T-helper 2 cell treated with Interferon-gamma antibody and Interleukin-4, amounts not matched to agents 5 μg/mL and 100 μg/mL, for 36 hours (primary cell): Measurements from ENCODE around the gene ZMYND15.
A peak's percentile ranks its signal among the peaks of the same experiment; 100 is the strongest.

Experiments
- DNase-seq: peaks from one replicate; pipeline ENCODE4 v3.0.0; 2021; ENCODE audit warnings: low spot score
- H3K27ac Mint-ChIP-seq: one replicate; pipeline ENCODE4 v1.8.0; 2021; ENCODE audit warnings: mild to moderate bottlenecking, mixed read lengths
- H3K27me3 Mint-ChIP-seq: one replicate; pipeline ENCODE4 v1.8.0; 2021; ENCODE audit warnings: low read depth, mixed read lengths
- H3K36me3 Mint-ChIP-seq: one replicate; pipeline ENCODE4 v1.8.0; 2021; ENCODE audit warnings: low read depth, mixed read lengths
- H3K4me1 Mint-ChIP-seq: one replicate; pipeline ENCODE4 v1.8.0; 2021; ENCODE audit warnings: low read depth, mixed read lengths
- H3K4me3 Mint-ChIP-seq: one replicate; pipeline ENCODE4 v1.8.0; 2022; ENCODE audit warnings: mild to moderate bottlenecking, moderate library complexity, mixed read lengths
- H3K9me3 Mint-ChIP-seq: one replicate; pipeline ENCODE4 v1.8.0; 2021; ENCODE audit warnings: mixed read lengths

The ZMYND15 gene

DNA sequence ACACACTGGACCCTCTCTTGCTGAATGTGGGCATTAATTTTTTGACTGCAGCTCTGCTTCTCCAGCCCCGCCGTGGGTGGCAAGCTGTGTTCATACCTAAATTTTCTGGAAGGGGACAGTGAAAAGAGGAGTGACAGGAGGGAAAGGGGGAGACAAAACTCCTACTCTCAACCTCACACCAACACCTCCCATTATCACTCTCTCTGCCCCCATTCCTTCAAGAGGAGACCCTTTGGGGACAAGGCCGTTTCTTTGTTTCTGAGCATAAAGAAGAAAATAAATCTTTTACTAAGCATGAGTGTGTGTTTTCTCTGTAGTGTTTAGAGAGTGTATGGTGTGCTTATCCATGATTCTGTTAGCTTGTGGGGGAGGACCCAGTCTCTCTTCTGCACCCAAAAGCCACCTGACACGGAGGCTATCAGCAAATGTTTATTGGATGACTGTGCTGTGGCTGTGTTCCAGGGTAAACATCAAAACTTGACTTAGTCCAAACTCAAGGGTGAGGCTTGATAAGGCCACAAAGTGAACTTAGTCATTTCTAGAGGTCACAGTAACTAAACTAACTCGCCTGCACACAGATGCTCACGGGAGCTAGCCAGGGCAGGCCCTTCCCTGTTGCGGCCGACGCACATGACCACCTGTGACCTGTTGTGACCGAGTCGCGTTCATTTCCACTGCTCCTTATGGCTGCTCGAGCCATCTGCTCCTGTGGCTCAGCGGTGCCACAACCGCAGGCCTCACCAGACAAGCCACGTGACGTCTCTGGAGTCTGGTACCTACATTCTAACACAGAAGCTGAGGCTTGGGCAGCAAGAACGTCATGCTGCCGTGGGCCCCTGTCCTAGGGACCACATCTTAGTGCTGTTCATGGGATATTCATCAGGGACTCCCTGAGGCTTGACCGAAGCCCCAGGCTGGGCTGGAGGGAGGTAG is 18.2 kb upstream of the ZMYND15 start:
- no peak for DNase-seq
- H3K36me3 Mint-ChIP-seq, result peaks cover 49% of the 10 kb centered on the region
- H3K27me3 Mint-ChIP-seq, result no peaks in the 10 kb centered on the region
- no peaks in the 10 kb centered on the region for H3K9me3 Mint-ChIP-seq
- H3K4me3 Mint-ChIP-seq, result no peak overlapping the region
- H3K27ac Mint-ChIP-seq, result no peak overlapping the region
- peaks cover 10% of the 10 kb centered on the region for H3K4me1 Mint-ChIP-seq

DNA sequence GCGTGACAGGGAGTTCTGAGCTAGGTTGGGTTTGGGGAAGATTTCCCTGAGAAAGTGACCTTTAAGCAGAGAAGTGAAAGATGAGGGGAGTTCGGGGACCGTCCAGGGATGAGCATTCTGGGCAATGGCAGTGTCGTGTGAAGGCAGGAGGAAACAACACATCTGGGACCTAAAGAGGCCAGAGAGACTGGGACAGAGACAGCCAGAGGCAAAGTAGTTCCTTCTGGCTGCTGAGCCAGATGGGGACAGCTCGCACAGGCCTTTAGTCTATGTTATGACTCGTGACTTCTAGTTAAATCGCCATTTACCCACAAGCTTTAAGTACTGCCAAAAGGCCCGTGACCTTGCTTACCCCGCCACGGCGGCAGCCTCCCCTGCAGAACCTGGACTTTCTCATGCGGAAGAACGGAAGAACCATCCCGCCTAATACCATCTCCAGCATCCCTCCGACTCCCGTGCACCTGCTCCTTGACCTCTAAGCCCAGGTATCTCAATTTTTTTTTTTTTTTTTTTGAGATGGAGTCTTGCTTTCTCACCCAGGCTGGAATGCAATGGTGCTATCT is 16.9 kb upstream of the ZMYND15 start:
- no peak overlapping the region for H3K27ac Mint-ChIP-seq
- H3K36me3 Mint-ChIP-seq, result peaks cover 38% of the 10 kb centered on the region
- H3K27me3 Mint-ChIP-seq, result no peaks in the 10 kb centered on the region
- no peak for DNase-seq
- H3K9me3 Mint-ChIP-seq, result no peaks in the 10 kb centered on the region
- H3K4me1 Mint-ChIP-seq, result peaks cover 7% of the 10 kb centered on the region
- H3K4me3 Mint-ChIP-seq, result no peak overlapping the region

DNA sequence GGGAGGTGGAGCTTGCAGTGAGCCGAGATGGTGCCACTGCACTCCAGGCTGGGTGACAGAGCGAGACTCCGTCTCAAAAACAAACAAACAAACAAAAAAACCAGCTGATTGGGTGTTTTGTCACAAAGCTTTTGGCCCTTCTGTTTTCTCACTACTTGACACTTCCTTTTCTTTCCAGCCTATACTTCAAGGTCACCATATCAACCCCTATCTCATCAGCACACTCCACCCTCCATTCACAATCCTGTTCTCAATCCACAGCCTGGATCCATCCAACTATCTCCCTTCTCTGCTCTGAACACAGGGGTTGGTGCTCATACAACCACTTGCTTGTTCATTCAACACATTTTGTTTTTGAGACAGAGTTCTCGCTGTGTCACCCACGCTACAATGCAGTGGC is 15.0 kb upstream of the ZMYND15 start:
- H3K27ac Mint-ChIP-seq, result peak overlapping the region; percentile 33
- no peak for DNase-seq
- H3K36me3 Mint-ChIP-seq, result peaks cover 21% of the 10 kb centered on the region
- no peaks in the 10 kb centered on the region for H3K9me3 Mint-ChIP-seq
- no peak overlapping the region for H3K4me3 Mint-ChIP-seq
- no peaks in the 10 kb centered on the region for H3K27me3 Mint-ChIP-seq
- peaks cover 13% of the 10 kb centered on the region for H3K4me1 Mint-ChIP-seq

DNA sequence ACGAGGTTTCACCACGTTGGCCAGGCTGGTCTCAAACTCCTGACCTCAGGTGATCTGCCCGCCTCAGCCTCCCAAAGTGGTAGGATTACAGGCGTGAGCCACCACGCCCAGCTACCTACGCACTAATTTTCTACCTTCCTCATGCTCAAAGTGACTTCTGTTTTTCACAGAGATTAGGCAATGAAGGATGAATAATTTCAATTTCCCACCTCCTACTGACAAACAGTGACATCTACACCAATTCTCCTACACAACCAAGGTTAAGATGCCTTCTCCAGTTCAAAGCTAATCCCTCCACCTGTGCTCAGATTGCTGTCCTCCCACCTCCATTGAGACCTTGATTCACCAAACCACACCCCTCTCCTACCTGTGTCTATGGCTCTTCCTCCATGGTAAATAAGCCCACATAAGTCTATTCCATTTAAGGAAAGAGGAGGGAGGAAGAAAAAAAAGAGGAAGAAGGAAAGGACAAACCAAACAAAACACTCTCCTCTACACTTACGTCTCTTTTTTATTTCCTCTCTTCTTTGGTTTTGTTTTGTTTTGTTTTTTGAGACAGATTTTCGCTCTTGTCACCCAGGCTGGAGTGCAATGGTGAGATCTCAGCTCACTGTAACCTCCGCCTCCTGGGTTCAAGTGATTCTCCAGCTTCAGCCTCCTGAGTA is 13.9 kb upstream of the ZMYND15 start:
- no peaks in the 10 kb centered on the region for H3K27me3 Mint-ChIP-seq
- H3K9me3 Mint-ChIP-seq, result no peaks in the 10 kb centered on the region
- no peak overlapping the region for H3K4me3 Mint-ChIP-seq
- H3K27ac Mint-ChIP-seq, result peak overlapping the region; percentile 58
- no peak for DNase-seq
- H3K4me1 Mint-ChIP-seq, result peaks cover 18% of the 10 kb centered on the region
- H3K36me3 Mint-ChIP-seq, result peaks cover 12% of the 10 kb centered on the region

DNA sequence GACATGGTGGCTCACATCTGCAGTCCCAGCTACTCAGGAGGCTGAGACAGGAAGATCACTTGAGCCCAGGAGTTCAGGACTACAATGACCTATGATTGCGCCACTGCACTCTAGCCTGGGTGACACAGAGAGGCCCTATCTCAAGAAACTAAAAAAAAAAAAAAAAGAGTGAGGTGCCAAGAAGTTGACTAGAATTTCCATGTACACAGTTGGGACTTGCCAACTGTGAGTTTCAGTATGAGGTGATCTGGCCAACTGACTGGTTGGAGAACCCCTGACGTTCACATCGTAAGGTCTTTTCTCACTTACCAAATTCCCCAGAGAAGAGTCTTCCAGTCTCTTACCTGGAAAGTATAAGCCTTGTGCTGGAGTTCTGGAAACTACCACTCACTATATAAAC is 11.5 kb upstream of the ZMYND15 start:
- Mint-ChIP-seq H3K9me3 (no peaks in the 10 kb centered on the region), H3K4me1 (peaks cover 30% of the 10 kb centered on the region), H3K27ac (peak overlapping the region; percentile 85), H3K36me3 (no peaks in the 10 kb centered on the region), H3K27me3 (no peaks in the 10 kb centered on the region), H3K4me3 (peak overlapping the region; percentile 53)
- peak; percentile 50 for DNase-seq

DNA sequence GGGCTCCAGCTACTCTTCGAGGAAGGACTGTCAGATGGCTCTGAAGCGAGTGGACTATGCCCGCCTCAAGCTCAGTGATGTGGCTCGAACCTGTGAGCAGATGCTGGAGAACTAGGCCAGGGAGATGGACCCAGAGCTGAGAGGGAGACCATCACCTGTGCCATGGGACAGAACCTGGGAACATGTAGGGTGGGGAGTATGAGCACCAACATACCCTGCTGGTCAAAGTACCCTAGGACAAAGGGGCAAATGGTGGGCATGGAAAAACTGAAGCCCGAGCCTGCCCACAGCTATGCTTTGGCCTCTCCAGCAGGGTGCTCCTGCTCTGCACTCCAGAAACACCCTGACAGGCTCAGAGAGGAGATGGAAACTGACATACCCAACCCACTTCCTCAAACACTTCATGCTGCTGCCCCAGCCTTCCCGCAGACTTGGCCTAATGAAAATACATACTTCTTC is 6.5 kb upstream of the ZMYND15 start:
- Mint-ChIP-seq H3K27ac (no peak overlapping the region), H3K4me3 (peak overlapping the region; percentile 63), H3K9me3 (no peaks in the 10 kb centered on the region), H3K27me3 (peaks cover 7% of the 10 kb centered on the region), H3K4me1 (peaks cover 28% of the 10 kb centered on the region), H3K36me3 (peaks cover 3% of the 10 kb centered on the region)
- no peak for DNase-seq

DNA sequence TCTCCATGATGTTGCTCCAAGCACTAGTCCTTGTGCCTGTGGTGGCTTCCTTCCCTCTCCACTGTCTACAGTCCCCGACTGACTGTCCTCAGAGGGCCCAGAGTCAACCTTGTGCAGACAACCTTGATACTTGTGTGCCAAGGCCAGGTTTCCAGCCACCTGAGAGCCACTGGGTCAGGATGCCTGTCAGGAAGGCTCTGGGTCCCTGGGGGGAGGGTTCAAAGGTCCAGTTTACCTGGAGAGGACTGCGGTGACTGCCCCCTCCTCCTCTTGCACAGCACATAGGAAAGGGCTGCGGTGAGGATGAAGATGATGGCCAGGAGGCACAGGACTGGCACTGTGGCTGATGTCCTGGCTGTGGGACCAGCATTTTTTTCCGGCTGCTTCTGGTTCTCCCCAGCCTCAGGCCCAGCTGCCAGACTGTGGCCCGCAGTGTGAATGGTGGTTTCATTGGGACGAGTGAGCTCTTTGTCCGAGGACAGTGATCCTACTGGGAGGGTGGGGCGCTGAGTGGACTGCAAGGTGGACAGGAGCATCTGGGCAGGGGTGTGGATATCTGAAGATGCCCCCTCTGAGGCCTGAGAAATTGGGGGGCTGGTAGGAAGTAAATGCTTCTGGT is 4.7 kb upstream of the ZMYND15 start:
- Mint-ChIP-seq H3K9me3 (no peaks in the 10 kb centered on the region), H3K36me3 (peaks cover 3% of the 10 kb centered on the region), H3K27ac (no peak overlapping the region), H3K27me3 (peaks cover 17% of the 10 kb centered on the region), H3K4me1 (peaks cover 32% of the 10 kb centered on the region), H3K4me3 (no peak overlapping the region)
- DNase-seq, result no peak

DNA sequence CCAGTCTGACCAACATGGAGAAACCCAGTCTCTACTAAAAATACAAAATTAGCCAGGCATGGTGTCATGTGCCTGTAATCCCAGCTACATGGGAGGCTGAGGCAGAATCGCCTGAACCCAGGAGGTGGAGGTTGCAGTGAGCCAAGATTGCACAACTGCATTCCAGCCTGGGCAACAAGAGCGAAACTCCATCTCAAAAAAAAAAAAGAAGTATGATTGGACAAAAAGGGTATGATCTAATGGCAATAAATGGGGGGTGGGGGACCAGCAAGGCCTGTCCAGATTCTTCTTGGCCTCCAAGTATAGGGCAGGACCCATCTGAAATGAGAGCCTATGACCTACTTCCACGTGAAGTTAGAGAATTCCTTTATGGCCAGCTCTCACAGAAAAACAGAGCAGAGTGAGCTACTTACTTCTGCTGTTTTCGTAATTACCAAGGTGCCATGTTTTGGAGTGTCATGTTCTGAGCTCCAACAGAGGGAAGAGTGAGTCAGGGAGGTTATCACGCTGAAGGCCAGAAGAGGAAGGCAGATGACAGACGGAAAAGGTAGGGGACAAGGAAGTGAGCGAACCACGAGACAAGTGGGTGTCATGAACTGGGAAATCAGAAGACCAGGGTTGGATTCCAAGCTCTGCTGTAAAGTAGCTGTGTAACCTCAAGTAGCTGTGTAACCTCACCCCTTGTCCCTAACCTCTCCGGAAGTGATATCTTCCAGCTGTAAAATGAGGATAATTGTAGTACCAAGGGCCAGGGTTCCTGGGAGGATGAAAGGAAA is 3.6 kb upstream of the ZMYND15 start:
- no peaks in the 10 kb centered on the region for H3K9me3 Mint-ChIP-seq
- no peak overlapping the region for H3K27ac Mint-ChIP-seq
- DNase-seq, result no peak
- H3K4me3 Mint-ChIP-seq, result no peak overlapping the region
- H3K36me3 Mint-ChIP-seq, result peaks cover 3% of the 10 kb centered on the region
- peaks cover 32% of the 10 kb centered on the region for H3K4me1 Mint-ChIP-seq
- H3K27me3 Mint-ChIP-seq, result peaks cover 26% of the 10 kb centered on the region

DNA sequence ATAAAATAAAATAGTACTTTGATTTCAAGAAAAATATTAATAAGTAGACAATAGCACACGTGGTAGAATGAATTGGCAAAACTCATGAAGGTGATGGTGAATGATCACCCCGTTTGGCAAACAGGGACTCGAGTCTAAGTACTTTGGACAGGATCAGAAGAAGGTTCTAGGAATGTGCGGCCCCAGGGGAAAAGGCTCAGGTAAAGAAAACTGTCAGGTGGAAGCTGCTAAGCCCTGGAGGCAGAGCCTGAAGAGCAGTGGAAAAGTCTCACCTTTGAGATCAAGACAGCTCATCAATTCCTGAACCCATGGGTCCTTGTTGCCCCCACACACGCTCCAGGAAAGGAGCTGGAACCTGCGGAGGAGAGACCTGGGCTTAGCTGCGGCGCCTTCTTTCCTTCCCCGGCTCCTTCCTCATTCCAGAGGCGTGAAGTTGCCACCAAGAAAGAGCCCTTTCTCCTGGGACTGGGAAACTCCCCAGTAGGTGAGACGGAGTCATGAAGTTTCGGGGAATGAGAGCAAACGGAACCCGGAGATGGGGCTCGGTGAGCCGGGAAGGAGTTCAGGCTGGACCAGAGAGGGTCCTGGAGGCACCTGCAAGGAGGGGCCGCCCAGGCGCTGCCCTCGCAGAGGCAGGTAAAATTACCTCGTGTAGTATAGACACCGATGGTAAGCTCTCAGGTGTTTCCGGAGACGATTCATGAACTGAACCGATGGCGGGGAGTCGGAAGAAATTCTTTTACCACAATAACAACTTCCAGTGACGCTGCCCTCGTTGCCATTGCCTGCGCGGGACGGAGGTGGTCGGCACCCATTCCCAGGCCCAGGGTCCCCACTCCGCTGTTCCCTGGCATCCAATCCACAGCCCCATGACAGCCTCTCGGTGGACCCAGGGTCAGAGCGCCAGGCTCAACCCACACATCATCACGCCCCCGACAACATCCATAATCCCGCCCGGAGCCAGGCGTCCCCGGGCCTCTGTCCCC is 1.2 kb upstream of the ZMYND15 start:
- no peak overlapping the region for H3K27ac Mint-ChIP-seq
- peaks cover 2% of the 10 kb centered on the region for H3K36me3 Mint-ChIP-seq
- H3K9me3 Mint-ChIP-seq, result no peaks in the 10 kb centered on the region
- peak overlapping the region; percentile 82 for H3K4me3 Mint-ChIP-seq
- no peak for DNase-seq
- H3K4me1 Mint-ChIP-seq, result peaks cover 20% of the 10 kb centered on the region
- H3K27me3 Mint-ChIP-seq, result peaks cover 33% of the 10 kb centered on the region

DNA sequence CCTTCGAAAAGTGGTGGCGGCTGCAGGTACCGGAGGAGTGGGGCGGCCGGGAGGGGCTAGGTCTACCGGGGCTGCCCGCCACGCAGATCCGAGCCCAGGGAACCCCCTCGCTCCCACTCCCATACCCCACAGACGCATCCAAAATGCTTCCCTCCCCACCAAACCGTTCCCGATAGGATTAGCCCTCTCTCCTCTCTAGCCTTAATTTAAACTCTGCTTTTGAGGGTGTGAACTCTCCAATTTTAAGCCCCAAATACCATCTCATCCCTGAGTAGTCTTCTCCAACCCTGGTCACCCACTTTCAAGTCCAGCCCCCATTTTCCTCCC is 355 bp downstream of the ZMYND15 start:
- Mint-ChIP-seq H3K4me3 (peak overlapping the region; percentile 87), H3K27ac (peak overlapping the region; percentile 42), H3K4me1 (peaks cover 17% of the 10 kb centered on the region), H3K27me3 (peaks cover 37% of the 10 kb centered on the region), H3K9me3 (no peaks in the 10 kb centered on the region), H3K36me3 (no peaks in the 10 kb centered on the region)
- no peak for DNase-seq

DNA sequence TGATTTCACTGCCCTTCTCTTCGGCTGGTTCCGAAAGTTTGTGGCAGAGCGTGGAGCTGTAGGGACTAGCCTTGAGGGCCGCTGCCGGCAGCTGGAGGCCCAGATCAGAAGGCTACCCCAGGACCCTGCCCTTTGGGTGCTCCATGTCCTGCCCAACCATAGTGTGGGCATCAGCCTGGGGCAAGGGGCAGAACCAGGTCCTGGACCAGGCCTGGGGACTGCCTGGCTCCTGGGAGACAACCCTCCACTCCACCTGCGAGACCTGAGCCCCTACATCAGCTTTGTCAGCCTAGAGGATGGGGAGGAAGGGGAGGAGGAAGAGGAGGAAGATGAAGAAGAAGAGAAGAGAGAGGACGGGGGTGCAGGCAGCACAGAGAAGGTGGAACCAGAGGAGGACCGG is 951 bp downstream of the ZMYND15 start:
- no peak for DNase-seq
- no peaks in the 10 kb centered on the region for H3K9me3 Mint-ChIP-seq
- peak overlapping the region; percentile 87 for H3K4me3 Mint-ChIP-seq
- no peak overlapping the region for H3K27ac Mint-ChIP-seq
- peaks cover 20% of the 10 kb centered on the region for H3K4me1 Mint-ChIP-seq
- H3K27me3 Mint-ChIP-seq, result peaks cover 37% of the 10 kb centered on the region
- no peaks in the 10 kb centered on the region for H3K36me3 Mint-ChIP-seq

DNA sequence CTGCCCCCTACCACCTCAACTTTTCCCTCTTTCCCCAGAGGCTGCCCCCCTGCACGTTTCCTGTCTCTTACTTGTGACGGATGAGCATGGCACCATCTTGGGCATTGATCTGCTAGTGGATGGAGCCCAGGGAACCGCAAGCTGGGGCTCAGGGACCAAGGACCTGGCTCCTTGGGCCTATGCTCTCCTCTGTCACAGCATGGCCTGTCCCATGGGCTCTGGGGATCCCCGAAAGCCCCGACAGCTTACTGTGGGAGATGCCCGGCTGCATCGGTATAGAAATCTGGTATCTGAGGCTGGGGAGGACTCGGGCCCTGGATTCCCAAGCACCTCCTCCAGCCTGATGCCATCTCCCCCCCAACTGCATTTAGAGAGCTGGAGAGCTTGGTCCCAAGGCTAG is 1.9 kb downstream of the ZMYND15 start:
- Mint-ChIP-seq H3K27ac (peak overlapping the region; percentile 34), H3K27me3 (peaks cover 32% of the 10 kb centered on the region), H3K9me3 (no peaks in the 10 kb centered on the region), H3K4me3 (peak overlapping the region; percentile 30), H3K4me1 (peaks cover 23% of the 10 kb centered on the region), H3K36me3 (no peaks in the 10 kb centered on the region)
- no peak for DNase-seq
